Activated CD4-positive, alpha-beta T cell treated with anti-CD3 and anti-CD28 coated beads, Interleukin-2, amount 50 U/mL, for 4 hours (primary cell): ENCODE measurements around the gene ITGB2.

ENCODE experiments used
- DNase-seq, 2 experiments: peaks; one replicate each; pipeline ENCODE4 v3.0.0-alpha.2; 2020

The ITGB2 gene

GRCh38 chr21:44909719-44910118 is 11.0 kb downstream of the ITGB2 start:
- DNase-seq: no peak

GRCh38 chr21:44908908-44909307 is 11.8 kb downstream of the ITGB2 start:
- DNase-seq: no peak

GRCh38 chr21:44907966-44908895 is 12.5 kb downstream of the ITGB2 start:
- no peak for DNase-seq

- DNase-seq: no peak
Measured at GRCh38 chr21:44907225-44907965, 13.3 kb downstream of the ITGB2 start.

GRCh38 chr21:44905728-44906090 is 15.0 kb downstream of the ITGB2 start:
- DNase-seq: no peak

- no peak for DNase-seq
Measured at GRCh38 chr21:44905016-44905727, 15.5 kb downstream of the ITGB2 start.

- DNase-seq: no peak
Measured at GRCh38 chr21:44904141-44904923, 16.4 kb downstream of the ITGB2 start.

GRCh38 chr21:44903689-44904088 is 17.0 kb downstream of the ITGB2 start:
- DNase-seq: no peak

GRCh38 chr21:44903050-44903685 is 17.5 kb downstream of the ITGB2 start:
- DNase-seq: no peak

- DNase-seq: no peak
Measured at GRCh38 chr21:44902268-44903049, 18.2 kb downstream of the ITGB2 start.

GRCh38 chr21:44901391-44902074 is 19.2 kb downstream of the ITGB2 start:
- no peak for DNase-seq

GRCh38 chr21:44900559-44901251 is 20.0 kb downstream of the ITGB2 start:
- no peak for DNase-seq

- DNase-seq: no peak
Measured at GRCh38 chr21:44899768-44900558, 20.7 kb downstream of the ITGB2 start.

- no peak for DNase-seq
Measured at GRCh38 chr21:44898851-44899767, 21.6 kb downstream of the ITGB2 start.

GRCh38 chr21:44898011-44898488 is 22.6 kb downstream of the ITGB2 start:
- DNase-seq: no peak

- DNase-seq: no peak
Measured at GRCh38 chr21:44897326-44898010, 23.2 kb downstream of the ITGB2 start.
